Pancreas (tissue), 10 donors: ENCODE data around the gene KSR2. TPM values are rescaled to one million over a fixed set of nuclear protein-coding genes. Genes with fewer than 3 reads are reported as not detected.

Source experiments
- ATAC-seq, 4 donors: fragments of 200-7000 bp; cut with Tn5 transposase; one replicate each; pipeline versions ENCODE4 v1.8.0 to v1.9.1; 2020; ENCODE audit warnings: mild to moderate bottlenecking in 4 of 4, moderate library complexity in 4 of 4
- DNase-seq, 6 donors: peaks; one replicate each; pipeline ENCODE4 v3.0.0-alpha.2; 2020
- FAIRE-seq: peaks from 2 replicates; lab custom pipeline; 2012; peaks lifted over from hg19 to GRCh38; lab: Jason Lieb, UNC
- H3K27ac ChIP-seq, 4 donors: fragments of 200-600 bp; sonication (generic); 1 replicate in 3 of 4; 2 replicates in 1 of 4; pipeline versions ENCODE4 v1.5.0 to v1.8.0; 2020
- H3K27me3 ChIP-seq, 4 donors: fragments of 200-600 bp; one replicate each; pipeline ENCODE4 v1.8.0; 2021
- H3K36me3 ChIP-seq, 3 donors: fragments of 200-600 bp; sonication (generic) in 1 of 3; one replicate each; pipeline versions ENCODE4 v1.5.0 to v1.8.0; 2020 to 2021
- H3K4me1 ChIP-seq, 3 donors: fragments of 200-600 bp; one replicate each; pipeline ENCODE4 v1.8.0; 2021
- H3K4me3 ChIP-seq, 4 donors: fragments of 200-600 bp; sonication (generic) in 2 of 4; one replicate each; pipeline versions ENCODE4 v1.5.0 to v1.8.0; 2020 to 2021
- H3K9me3 ChIP-seq, 4 donors: fragments of 200-600 bp; one replicate each; pipeline ENCODE4 v1.8.0; 2021
- CTCF ChIP-seq, 4 donors: fragments of 200-600 bp; sonication (generic) in 3 of 4; IDR thresholded peaks; one replicate each; pipeline versions ENCODE4 v1.5.0 to v1.8.0; 2021; ENCODE audit warnings: antibody characterized with exemption in 4 of 4
- WGBS, 2 donors: extraction: QIAGEN DNeasy Blood & Tissue Kit; methylation state at CpG; one replicate each; pipeline ENCODE4 v1.1.7; 2013; 5-methylcytosine and 5-hydroxymethylcytosine counted together
- intact Hi-C, 3 donors: fragments of 100-400 bp; cut with DNase I; formaldehyde crosslinking; loops; one replicate each; pipeline versions ENCODE4 v1.11.1 to v1.14.2; 2022
- polyA plus RNA-seq, 2 donors: library from polyadenylated mRNA; stranded (reverse); fragments of 200-250 nt; gene quantifications; one replicate each; pipeline ENCODE4 v1.2.3, GENCODE V29; 2013
- total RNA-seq, 6 donors: library from RNA; stranded (reverse); fragmentation: NEBNext Ultra II Directional in 4 of 6; extraction: Animal tissue kit (Norgen Biotek cat#: 25700) in 4 of 6; gene quantifications; one replicate each; pipeline versions ENCODE4 v1.2.1 to v1.2.4, GENCODE V29; 2021 to 2023
- donor health status: healthy with polysubstance abuse.
- donor health status: DM: no; HTN: no; CAD: no; lungs with moderate emphysema.
- donor health status: DM: no; HTN: no; CAD: no.
- donor health status: control.
- donor health status: control.
- donor health status: Bipolar disorder and iron deficiency.
- donor health status: DM: yes; HTN: yes; CAD: no.
- donor health status: DM: no; HTN: no; CAD: no.
- donor health status: DM: no; HTN: no; CAD: no.
- donor health status: DM: yes; HTN: yes; CAD: no.

KSR2 gene
- total and polyA plus RNA-seq, 8 donors: 0.68 to 1.8 (median 1.3) TPM

- peak; percentile 93 to 96 (median 96) for ATAC-seq
- peak in 5 of 6 donors; percentile 24 to 57 (median 54) for DNase-seq
- no peak overlapping the region for H3K27ac ChIP-seq
- H3K4me3 ChIP-seq: peak overlapping the region in 2 of 4 donors; percentile 8 to 18
- no peak for TF ChIP-seq CTCF (IDR thresholded peaks at IDR 0.05)
- peaks cover 3 to 12% (median 5%) of the 10 kb centered on the region in 3 donors for H3K4me1 ChIP-seq
- intact Hi-C loops: no loop called here
- H3K9me3 ChIP-seq: no peaks in the 10 kb centered on the region
- H3K36me3 ChIP-seq: no peaks in the 10 kb centered on the region
- WGBS, 2 donors: 15 to 17% methylated on average over 11 of the region's 11 CpGs
- no peak for FAIRE-seq
- H3K27me3 ChIP-seq: no peaks in the 10 kb centered on the region
Measured at GRCh38 chr12:117907108-117907689, 61.6 kb downstream of the KSR2 start.

- FAIRE-seq (no peak), DNase-seq (no peak), ATAC-seq (no peak)
- H3K27ac ChIP-seq: no peak overlapping the region
- 91 to 92% methylated on average over 6 of the region's 6 CpGs for WGBS, 2 donors
- H3K36me3 ChIP-seq: no peaks in the 10 kb centered on the region
- H3K4me1 ChIP-seq: peaks cover 3 to 12% (median 5%) of the 10 kb centered on the region in 3 donors
- intact Hi-C loops: no loop called here
- H3K4me3 ChIP-seq: no peak overlapping the region
- H3K27me3 ChIP-seq: no peaks in the 10 kb centered on the region
- H3K9me3 ChIP-seq: no peaks in the 10 kb centered on the region
- no peak for TF ChIP-seq CTCF (IDR thresholded peaks at IDR 0.05)
Measured at GRCh38 chr12:117904051-117904450, 64.7 kb downstream of the KSR2 start.

- 74 to 85% methylated on average over 3 of the region's 3 CpGs for WGBS, 2 donors
- no peak for FAIRE-seq
- no peaks in the 10 kb centered on the region for H3K9me3 ChIP-seq
- no peak overlapping the region for H3K27ac ChIP-seq
- no peaks in the 10 kb centered on the region for H3K36me3 ChIP-seq
- no peak for TF ChIP-seq CTCF (IDR thresholded peaks at IDR 0.05)
- DNase-seq: no peak
- ATAC-seq: no peak
- intact Hi-C loops: no loop called here
- peaks cover 2 to 8% (median 3%) of the 10 kb centered on the region in 3 donors for H3K4me1 ChIP-seq
- no peaks in the 10 kb centered on the region for H3K27me3 ChIP-seq
- H3K4me3 ChIP-seq: no peak overlapping the region
Measured at GRCh38 chr12:117903110-117903840, 65.5 kb downstream of the KSR2 start.

GRCh38 chr12:117901631-117902030, 67.2 kb downstream of the KSR2 start:
- Histone ChIP-seq H3K9me3 (no peaks in the 10 kb centered on the region), H3K4me1 (no peaks in the 10 kb centered on the region), H3K4me3 (no peak overlapping the region), H3K36me3 (no peaks in the 10 kb centered on the region), H3K27me3 (no peaks in the 10 kb centered on the region), H3K27ac (no peak overlapping the region)
- 83 to 92% methylated on average over 8 of the region's 8 CpGs for WGBS, 2 donors
- DNase-seq: no peak
- no peak for ATAC-seq
- intact Hi-C loops: no loop called here
- no peak for TF ChIP-seq CTCF (IDR thresholded peaks at IDR 0.05)
- no peak for FAIRE-seq

GRCh38 chr12:117900561-117900960, 68.2 kb downstream of the KSR2 start:
- TF ChIP-seq CTCF (IDR thresholded peaks at IDR 0.05): no peak
- Histone ChIP-seq H3K27me3 (no peaks in the 10 kb centered on the region), H3K36me3 (no peaks in the 10 kb centered on the region), H3K4me3 (no peak overlapping the region), H3K4me1 (no peaks in the 10 kb centered on the region), H3K27ac (no peak overlapping the region), H3K9me3 (no peaks in the 10 kb centered on the region)
- WGBS, 2 donors: 86 to 91% methylated on average over 4 of the region's 4 CpGs
- DNase-seq (no peak), FAIRE-seq (no peak), ATAC-seq (no peak)
- intact Hi-C loops: no loop called here
